ENCODE results near the gene LTBP3. TPM values are rescaled to one million over a fixed set of nuclear protein-coding genes. Genes with fewer than 3 reads are reported as not detected.

Gene LTBP3
- total and polyA plus RNA-seq, 2 of the 13 experiments (the other 11 are each of a cell fraction or from before 2014, with no cell fraction given), result 12.2 to 68.1 TPM

- TF ChIP-seq, protein P1, sequence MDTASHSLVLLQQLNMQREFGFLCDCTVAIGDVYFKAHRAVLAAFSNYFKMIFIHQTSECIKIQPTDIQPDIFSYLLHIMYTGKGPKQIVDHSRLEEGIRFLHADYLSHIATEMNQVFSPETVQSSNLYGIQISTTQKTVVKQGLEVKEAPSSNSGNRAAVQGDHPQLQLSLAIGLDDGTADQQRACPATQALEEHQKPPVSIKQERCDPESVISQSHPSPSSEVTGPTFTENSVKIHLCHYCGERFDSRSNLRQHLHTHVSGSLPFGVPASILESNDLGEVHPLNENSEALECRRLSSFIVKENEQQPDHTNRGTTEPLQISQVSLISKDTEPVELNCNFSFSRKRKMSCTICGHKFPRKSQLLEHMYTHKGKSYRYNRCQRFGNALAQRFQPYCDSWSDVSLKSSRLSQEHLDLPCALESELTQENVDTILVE (CRISPR knock-in tag; IDR thresholded peaks at IDR 0.05), result 0 out of 2 replicates have a peak, but pooled peaks have one; percentile 18
- no peak for TF ChIP-seq TAF15 (IDR thresholded peaks at IDR 0.05; ENCODE audit: low read depth, low read length, poor library complexity, severe bottlenecking)
- no peak for TF ChIP-seq HNRNPUL1 (IDR thresholded peaks at IDR 0.05; ENCODE audit: low read depth, low read length)
- no peak for TF ChIP-seq ZFP36L1 (CRISPR knock-in tag; IDR thresholded peaks at IDR 0.05)
- TF ChIP-seq SIX4 (CRISPR knock-in tag; IDR thresholded peaks at IDR 0.05), result no peak
- TF ChIP-seq ATRX (CRISPR knock-in tag; IDR thresholded peaks at IDR 0.05; ENCODE audit: borderline replicate concordance), result no peak
- TF ChIP-seq ATF3 (CRISPR knock-in tag; IDR thresholded peaks at IDR 0.05), result no peak
- no peak for TF ChIP-seq ZSCAN31 (CRISPR knock-in tag; IDR thresholded peaks at IDR 0.05; ENCODE audit: low read depth)
- no peak for TF ChIP-seq RORA (CRISPR knock-in tag; IDR thresholded peaks at IDR 0.05)
- TF ChIP-seq ZNF121 (CRISPR knock-in tag; IDR thresholded peaks at IDR 0.05), result no peak
- TF ChIP-seq ZBTB26 (CRISPR knock-in tag; IDR thresholded peaks at IDR 0.05; ENCODE audit: borderline replicate concordance), result no peak
- peak; percentile 59; the same call in 1 of the 2 replicates for TF ChIP-seq ZBTB7B (CRISPR knock-in tag; IDR thresholded peaks at IDR 0.05)
- peak; percentile 46; the same call in 1 of the 2 replicates for TF ChIP-seq GATAD2A (CRISPR knock-in tag; IDR thresholded peaks at IDR 0.05)
Measured at GRCh38 chr11:65555693-65556231, 2.4 kb downstream of the LTBP3 start (continued).
